ENCODE data around the gene BCAR3.

Gene BCAR3

DNA sequence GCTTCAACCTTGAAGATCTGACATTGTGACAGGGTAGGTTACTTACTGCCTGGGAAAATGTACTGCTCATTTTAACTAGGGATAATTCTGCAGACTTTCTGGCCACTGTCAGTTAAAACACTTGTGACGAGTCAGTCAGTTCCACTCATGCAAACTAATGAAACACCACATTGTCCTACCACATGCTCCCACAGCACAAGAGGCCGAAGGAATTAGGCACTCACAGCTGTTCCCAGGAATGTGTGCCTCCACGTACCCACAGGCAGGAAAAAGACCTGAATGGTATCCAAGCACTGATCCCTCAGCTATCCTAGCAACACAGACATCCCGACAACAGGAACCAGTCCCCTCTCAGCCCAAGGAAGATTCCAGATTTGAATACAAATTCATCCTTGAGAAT, 12.3 kb downstream of the BCAR3 start:
- Histone ChIP-seq H3K27ac (ENCODE audit: extremely low read depth, low read depth, low read length) (no peak overlapping the region), H3K36me3 (ENCODE audit: control insufficient read depth in 2 of 2, insufficient read depth in 1 of 2, low read length in 2 of 2) (peaks cover 0 to 5% of the 10 kb centered on the region in 2 experiments; a peak in 1 of 3 replicates), H3K4me1 (ENCODE audit: control insufficient read depth, insufficient read depth, low read length) (peaks cover 19% of the 10 kb centered on the region), H3K4me3 (ENCODE audit: low read depth, low read length) (no peak overlapping the region), H3K9me3 (ENCODE audit: control insufficient read depth, insufficient read depth, low read depth, low read length) (no peaks in the 10 kb centered on the region)
- ChIA-PET CTCF (interaction anchor here (1.2 to 1.4 kb wide), 2 partner anchors 22 to 145 kb away, joined by 3 to 4 read pairs; no protein-coding TSS in a partner anchor), POLR2A (no interaction called here)
- TF ChIP-seq, protein P1, sequence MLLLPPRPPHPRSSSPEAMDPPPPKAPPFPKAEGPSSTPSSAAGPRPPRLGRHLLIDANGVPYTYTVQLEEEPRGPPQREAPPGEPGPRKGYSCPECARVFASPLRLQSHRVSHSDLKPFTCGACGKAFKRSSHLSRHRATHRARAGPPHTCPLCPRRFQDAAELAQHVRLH (tag by site-specific recombination; IDR thresholded peaks at IDR 0.05): no peak
- TF ChIP-seq, protein P2, sequence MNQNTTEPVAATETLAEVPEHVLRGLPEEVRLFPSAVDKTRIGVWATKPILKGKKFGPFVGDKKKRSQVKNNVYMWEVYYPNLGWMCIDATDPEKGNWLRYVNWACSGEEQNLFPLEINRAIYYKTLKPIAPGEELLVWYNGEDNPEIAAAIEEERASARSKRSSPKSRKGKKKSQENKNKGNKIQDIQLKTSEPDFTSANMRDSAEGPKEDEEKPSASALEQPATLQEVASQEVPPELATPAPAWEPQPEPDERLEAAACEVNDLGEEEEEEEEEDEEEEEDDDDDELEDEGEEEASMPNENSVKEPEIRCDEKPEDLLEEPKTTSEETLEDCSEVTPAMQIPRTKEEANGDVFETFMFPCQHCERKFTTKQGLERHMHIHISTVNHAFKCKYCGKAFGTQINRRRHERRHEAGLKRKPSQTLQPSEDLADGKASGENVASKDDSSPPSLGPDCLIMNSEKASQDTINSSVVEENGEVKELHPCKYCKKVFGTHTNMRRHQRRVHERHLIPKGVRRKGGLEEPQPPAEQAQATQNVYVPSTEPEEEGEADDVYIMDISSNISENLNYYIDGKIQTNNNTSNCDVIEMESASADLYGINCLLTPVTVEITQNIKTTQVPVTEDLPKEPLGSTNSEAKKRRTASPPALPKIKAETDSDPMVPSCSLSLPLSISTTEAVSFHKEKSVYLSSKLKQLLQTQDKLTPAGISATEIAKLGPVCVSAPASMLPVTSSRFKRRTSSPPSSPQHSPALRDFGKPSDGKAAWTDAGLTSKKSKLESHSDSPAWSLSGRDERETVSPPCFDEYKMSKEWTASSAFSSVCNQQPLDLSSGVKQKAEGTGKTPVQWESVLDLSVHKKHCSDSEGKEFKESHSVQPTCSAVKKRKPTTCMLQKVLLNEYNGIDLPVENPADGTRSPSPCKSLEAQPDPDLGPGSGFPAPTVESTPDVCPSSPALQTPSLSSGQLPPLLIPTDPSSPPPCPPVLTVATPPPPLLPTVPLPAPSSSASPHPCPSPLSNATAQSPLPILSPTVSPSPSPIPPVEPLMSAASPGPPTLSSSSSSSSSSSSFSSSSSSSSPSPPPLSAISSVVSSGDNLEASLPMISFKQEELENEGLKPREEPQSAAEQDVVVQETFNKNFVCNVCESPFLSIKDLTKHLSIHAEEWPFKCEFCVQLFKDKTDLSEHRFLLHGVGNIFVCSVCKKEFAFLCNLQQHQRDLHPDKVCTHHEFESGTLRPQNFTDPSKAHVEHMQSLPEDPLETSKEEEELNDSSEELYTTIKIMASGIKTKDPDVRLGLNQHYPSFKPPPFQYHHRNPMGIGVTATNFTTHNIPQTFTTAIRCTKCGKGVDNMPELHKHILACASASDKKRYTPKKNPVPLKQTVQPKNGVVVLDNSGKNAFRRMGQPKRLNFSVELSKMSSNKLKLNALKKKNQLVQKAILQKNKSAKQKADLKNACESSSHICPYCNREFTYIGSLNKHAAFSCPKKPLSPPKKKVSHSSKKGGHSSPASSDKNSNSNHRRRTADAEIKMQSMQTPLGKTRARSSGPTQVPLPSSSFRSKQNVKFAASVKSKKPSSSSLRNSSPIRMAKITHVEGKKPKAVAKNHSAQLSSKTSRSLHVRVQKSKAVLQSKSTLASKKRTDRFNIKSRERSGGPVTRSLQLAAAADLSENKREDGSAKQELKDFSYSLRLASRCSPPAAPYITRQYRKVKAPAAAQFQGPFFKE (tag by site-specific recombination; IDR thresholded peaks at IDR 0.05; ENCODE audit: borderline replicate concordance): no peak
- TF ChIP-seq ZNF558 (tag by site-specific recombination; IDR thresholded peaks at IDR 0.05): no peak
- TF ChIP-seq, protein P3, sequence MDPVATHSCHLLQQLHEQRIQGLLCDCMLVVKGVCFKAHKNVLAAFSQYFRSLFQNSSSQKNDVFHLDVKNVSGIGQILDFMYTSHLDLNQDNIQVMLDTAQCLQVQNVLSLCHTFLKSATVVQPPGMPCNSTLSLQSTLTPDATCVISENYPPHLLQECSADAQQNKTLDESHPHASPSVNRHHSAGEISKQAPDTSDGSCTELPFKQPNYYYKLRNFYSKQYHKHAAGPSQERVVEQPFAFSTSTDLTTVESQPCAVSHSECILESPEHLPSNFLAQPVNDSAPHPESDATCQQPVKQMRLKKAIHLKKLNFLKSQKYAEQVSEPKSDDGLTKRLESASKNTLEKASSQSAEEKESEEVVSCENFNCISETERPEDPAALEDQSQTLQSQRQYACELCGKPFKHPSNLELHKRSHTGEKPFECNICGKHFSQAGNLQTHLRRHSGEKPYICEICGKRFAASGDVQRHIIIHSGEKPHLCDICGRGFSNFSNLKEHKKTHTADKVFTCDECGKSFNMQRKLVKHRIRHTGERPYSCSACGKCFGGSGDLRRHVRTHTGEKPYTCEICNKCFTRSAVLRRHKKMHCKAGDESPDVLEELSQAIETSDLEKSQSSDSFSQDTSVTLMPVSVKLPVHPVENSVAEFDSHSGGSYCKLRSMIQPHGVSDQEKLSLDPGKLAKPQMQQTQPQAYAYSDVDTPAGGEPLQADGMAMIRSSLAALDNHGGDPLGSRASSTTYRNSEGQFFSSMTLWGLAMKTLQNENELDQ (tag by site-specific recombination; IDR thresholded peaks at IDR 0.05; ENCODE audit: low read depth): no peak
- no peak for TF ChIP-seq GLI2 (tag by site-specific recombination; IDR thresholded peaks at IDR 0.05; ENCODE audit: borderline replicate concordance, low read depth)
- no peak for TF ChIP-seq FEZF1 (tag by site-specific recombination; IDR thresholded peaks at IDR 0.05)
- no peak for TF ChIP-seq ZNF830 (tag by site-specific recombination; IDR thresholded peaks at IDR 0.05; ENCODE audit: low read depth)
- TF ChIP-seq, protein P4, sequence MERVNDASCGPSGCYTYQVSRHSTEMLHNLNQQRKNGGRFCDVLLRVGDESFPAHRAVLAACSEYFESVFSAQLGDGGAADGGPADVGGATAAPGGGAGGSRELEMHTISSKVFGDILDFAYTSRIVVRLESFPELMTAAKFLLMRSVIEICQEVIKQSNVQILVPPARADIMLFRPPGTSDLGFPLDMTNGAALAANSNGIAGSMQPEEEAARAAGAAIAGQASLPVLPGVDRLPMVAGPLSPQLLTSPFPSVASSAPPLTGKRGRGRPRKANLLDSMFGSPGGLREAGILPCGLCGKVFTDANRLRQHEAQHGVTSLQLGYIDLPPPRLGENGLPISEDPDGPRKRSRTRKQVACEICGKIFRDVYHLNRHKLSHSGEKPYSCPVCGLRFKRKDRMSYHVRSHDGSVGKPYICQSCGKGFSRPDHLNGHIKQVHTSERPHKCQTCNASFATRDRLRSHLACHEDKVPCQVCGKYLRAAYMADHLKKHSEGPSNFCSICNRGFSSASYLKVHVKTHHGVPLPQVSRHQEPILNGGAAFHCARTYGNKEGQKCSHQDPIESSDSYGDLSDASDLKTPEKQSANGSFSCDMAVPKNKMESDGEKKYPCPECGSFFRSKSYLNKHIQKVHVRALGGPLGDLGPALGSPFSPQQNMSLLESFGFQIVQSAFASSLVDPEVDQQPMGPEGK (tag by site-specific recombination; IDR thresholded peaks at IDR 0.05): no peak
- no peak for TF ChIP-seq ZNF501 (tag by site-specific recombination; IDR thresholded peaks at IDR 0.05)
- no peak for TF ChIP-seq REPIN1 (tag by site-specific recombination; IDR thresholded peaks at IDR 0.05; ENCODE audit: low read depth)
- no peak for TF ChIP-seq ZNF248 (tag by site-specific recombination; IDR thresholded peaks at IDR 0.05)
- TF ChIP-seq KLF1 (tag by site-specific recombination; IDR thresholded peaks at IDR 0.05): no peak

DNA sequence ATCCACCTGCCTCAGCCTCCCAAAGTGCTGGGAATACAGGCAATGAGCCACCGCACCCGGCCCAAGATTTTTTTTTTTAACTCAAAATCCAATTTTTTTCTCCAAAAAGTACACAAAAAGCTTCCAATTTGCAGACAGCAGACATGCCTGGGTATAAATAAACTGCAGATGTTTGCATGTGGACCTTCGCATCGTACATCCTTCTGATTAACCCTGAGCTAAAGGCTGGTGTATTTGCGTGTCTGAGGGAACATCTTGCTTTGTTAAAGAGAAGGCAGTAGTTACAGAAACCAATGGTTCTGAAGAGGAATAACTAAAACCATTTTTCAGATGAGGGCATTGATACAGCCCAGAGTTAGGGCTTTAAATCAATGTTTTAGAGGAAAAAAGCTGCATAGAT, 12.7 kb downstream of the BCAR3 start:
- Histone ChIP-seq H3K27ac (ENCODE audit: extremely low read depth, low read depth, low read length) (no peak overlapping the region), H3K4me1 (ENCODE audit: control insufficient read depth, insufficient read depth, low read length) (peaks cover 19% of the 10 kb centered on the region), H3K9me3 (ENCODE audit: control insufficient read depth, insufficient read depth, low read depth, low read length) (no peaks in the 10 kb centered on the region), H3K4me3 (ENCODE audit: low read depth, low read length) (no peak overlapping the region), H3K36me3 (ENCODE audit: control insufficient read depth in 2 of 2, insufficient read depth in 1 of 2, low read length in 2 of 2) (peaks cover 0 to 5% of the 10 kb centered on the region in 2 experiments; a peak in 1 of 3 replicates)
- ChIA-PET POLR2A (no interaction called here), CTCF (interaction anchor here (0.6 to 1.4 kb wide), 4 partner anchors 23 to 145 kb away, joined by 3 to 5 read pairs (median 4); no protein-coding TSS in a partner anchor)
- TF ChIP-seq, protein P5, sequence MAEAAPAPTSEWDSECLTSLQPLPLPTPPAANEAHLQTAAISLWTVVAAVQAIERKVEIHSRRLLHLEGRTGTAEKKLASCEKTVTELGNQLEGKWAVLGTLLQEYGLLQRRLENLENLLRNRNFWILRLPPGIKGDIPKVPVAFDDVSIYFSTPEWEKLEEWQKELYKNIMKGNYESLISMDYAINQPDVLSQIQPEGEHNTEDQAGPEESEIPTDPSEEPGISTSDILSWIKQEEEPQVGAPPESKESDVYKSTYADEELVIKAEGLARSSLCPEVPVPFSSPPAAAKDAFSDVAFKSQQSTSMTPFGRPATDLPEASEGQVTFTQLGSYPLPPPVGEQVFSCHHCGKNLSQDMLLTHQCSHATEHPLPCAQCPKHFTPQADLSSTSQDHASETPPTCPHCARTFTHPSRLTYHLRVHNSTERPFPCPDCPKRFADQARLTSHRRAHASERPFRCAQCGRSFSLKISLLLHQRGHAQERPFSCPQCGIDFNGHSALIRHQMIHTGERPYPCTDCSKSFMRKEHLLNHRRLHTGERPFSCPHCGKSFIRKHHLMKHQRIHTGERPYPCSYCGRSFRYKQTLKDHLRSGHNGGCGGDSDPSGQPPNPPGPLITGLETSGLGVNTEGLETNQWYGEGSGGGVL (tag by site-specific recombination; IDR thresholded peaks at IDR 0.05): no peak
- TF ChIP-seq ZNF140 (tag by site-specific recombination; IDR thresholded peaks at IDR 0.05): no peak
